SIG-M5 (cell line): ENCODE data around the gene TMPRSS12.
A peak's percentile ranks its signal among the peaks of the same experiment; 100 is the strongest.
"Not testable (repeated sequence)": the region's sequence is repeated elsewhere in the genome, so short reads cannot be mapped to it uniquely, and the experiment has no call there.

Experiments used
- DNase-seq: peaks from one replicate; lab custom pipeline; 2025; lab: John Stamatoyannopoulos, UW

TMPRSS12 gene

GRCh38 chr12:50859621-50860310 lies 17.0 kb downstream of the TMPRSS12 start:
- no peak for DNase-seq

GRCh38 chr12:50862316-50862715 lies 19.6 kb downstream of the TMPRSS12 start:
- DNase-seq = no peak

GRCh38 chr12:50865266-50865665 lies 22.5 kb downstream of the TMPRSS12 start:
- no peak for DNase-seq

GRCh38 chr12:50868881-50869280 lies 26.2 kb downstream of the TMPRSS12 start:
- not testable (repeated sequence) for DNase-seq

GRCh38 chr12:50882563-50882962 lies 39.8 kb downstream of the TMPRSS12 start:
- no peak for DNase-seq

GRCh38 chr12:50887191-50887590 lies 44.5 kb downstream of the TMPRSS12 start:
- DNase-seq = no peak

GRCh38 chr12:50888666-50889065 lies 45.9 kb downstream of the TMPRSS12 start:
- DNase-seq = no peak

GRCh38 chr12:50894241-50894640 lies 51.5 kb downstream of the TMPRSS12 start:
- no peak for DNase-seq

GRCh38 chr12:50901685-50902113 lies 59.0 kb downstream of the TMPRSS12 start:
- DNase-seq = no peak

- DNase-seq = not testable (repeated sequence)
Observed at GRCh38 chr12:50908479-50908878, 65.8 kb downstream of the TMPRSS12 start.

GRCh38 chr12:50912361-50912760 lies 69.6 kb downstream of the TMPRSS12 start:
- not testable (repeated sequence) for DNase-seq

GRCh38 chr12:50913224-50913623 lies 70.5 kb downstream of the TMPRSS12 start:
- DNase-seq = no peak

- DNase-seq = no peak
Observed at GRCh38 chr12:50914872-50915484, 72.3 kb downstream of the TMPRSS12 start.

GRCh38 chr12:50916292-50916691 lies 73.6 kb downstream of the TMPRSS12 start:
- no peak for DNase-seq

GRCh38 chr12:50918584-50919316 lies 76.0 kb downstream of the TMPRSS12 start:
- no peak for DNase-seq

GRCh38 chr12:50922820-50923219 lies 80.1 kb downstream of the TMPRSS12 start:
- DNase-seq = no peak

- no peak for DNase-seq
Observed at GRCh38 chr12:50923361-50924130, 80.8 kb downstream of the TMPRSS12 start.

GRCh38 chr12:50924131-50924438 lies 81.4 kb downstream of the TMPRSS12 start:
- DNase-seq = no peak

- DNase-seq = peak; percentile 59
Observed at GRCh38 chr12:50924439-50925341, 82.0 kb downstream of the TMPRSS12 start.

- no peak for DNase-seq
Observed at GRCh38 chr12:50925342-50925651, 82.6 kb downstream of the TMPRSS12 start.

- no peak for DNase-seq
Observed at GRCh38 chr12:50925920-50926319, 83.2 kb downstream of the TMPRSS12 start.

GRCh38 chr12:50926415-50926814 lies 83.7 kb downstream of the TMPRSS12 start:
- DNase-seq = no peak
